Stromal cell of bone marrow (primary cell): ENCODE measurements around the gene DHX34.
"Not testable (repeated sequence)": the region's sequence is repeated elsewhere in the genome, so short reads cannot be mapped to it uniquely, and the experiment has no call there.

Source experiments
- DNase-seq: peaks from one replicate; pipeline ENCODE4 v3.0.0-alpha.2; 2012; ENCODE audit warnings: low read depth

DHX34 gene

GRCh38 chr19:47348819-47349795 is at the start of gene DHX34:
Gene DHX34, plus strand, starts transcription at chr19:47349315. Its CDS starts 3,716 bp downstream, at chr19:47353031.
- DNase-seq, result peak; percentile 96

- not testable (repeated sequence) for DNase-seq
Measured at GRCh38 chr19:47300867-47301266, 48.2 kb upstream of the DHX34 start.

GRCh38 chr19:47302249-47302648 is 46.9 kb upstream of the DHX34 start:
- no peak for DNase-seq

- no peak for DNase-seq
Measured at GRCh38 chr19:47303966-47304365, 45.1 kb upstream of the DHX34 start.

GRCh38 chr19:47305309-47305751 is 43.8 kb upstream of the DHX34 start:
- DNase-seq, result peak; percentile 61

GRCh38 chr19:47306303-47306702 is 42.8 kb upstream of the DHX34 start:
- no peak for DNase-seq

GRCh38 chr19:47309038-47309437 is 40.1 kb upstream of the DHX34 start:
- DNase-seq, result peak; percentile 23

GRCh38 chr19:47309608-47310007 is 39.5 kb upstream of the DHX34 start, which contains the start of gene C5AR1:
Gene C5AR1, plus strand, starts transcription at chr19:47309861. Its CDS starts 35 bp downstream, at chr19:47309896.
- no peak for DNase-seq

GRCh38 chr19:47310323-47310722 is 38.8 kb upstream of the DHX34 start:
- DNase-seq, result no peak

- no peak for DNase-seq
Measured at GRCh38 chr19:47310819-47311218, 38.3 kb upstream of the DHX34 start.

GRCh38 chr19:47312366-47313006 is 36.6 kb upstream of the DHX34 start:
- DNase-seq, result no peak

GRCh38 chr19:47313754-47314295 is 35.3 kb upstream of the DHX34 start:
- no peak for DNase-seq

GRCh38 chr19:47315125-47315821 is 33.8 kb upstream of the DHX34 start:
- DNase-seq, result peak; percentile 97

GRCh38 chr19:47316513-47316912 is 32.6 kb upstream of the DHX34 start:
- no peak for DNase-seq

- no peak for DNase-seq
Measured at GRCh38 chr19:47319923-47320871, 28.9 kb upstream of the DHX34 start.

GRCh38 chr19:47321630-47322029 is 27.5 kb upstream of the DHX34 start:
- DNase-seq, result no peak

- DNase-seq, result no peak
Measured at GRCh38 chr19:47322058-47322457, 27.1 kb upstream of the DHX34 start.

- DNase-seq, result no peak
Measured at GRCh38 chr19:47323409-47323808, 25.7 kb upstream of the DHX34 start.

GRCh38 chr19:47323872-47324271 is 25.2 kb upstream of the DHX34 start:
- DNase-seq, result no peak

GRCh38 chr19:47324502-47324901 is 24.6 kb upstream of the DHX34 start:
- no peak for DNase-seq

GRCh38 chr19:47330466-47330869 is 18.6 kb upstream of the DHX34 start:
- DNase-seq, result peak; percentile 36
